ENCODE measurements around the gene NUP107.

GRCh38 chr12:68648179-68648578 lies 38.6 kb upstream of the NUP107 start:
- TF ChIP-seq CTCF (IDR thresholded peaks at IDR 0.05; ENCODE audit: low read depth, low read length) (no peak), EZH2phosphoT487 (IDR thresholded peaks at IDR 0.05; ENCODE audit: low read depth) (no peak)
